Neural cell (in vitro differentiated cells): ENCODE data around the gene BCL2L2. TPM values are rescaled to one million over a fixed set of nuclear protein-coding genes. Genes with fewer than 3 reads are reported as not detected.
"Not testable (repeated sequence)": the region's sequence is repeated elsewhere in the genome, so short reads cannot be mapped to it uniquely, and the experiment has no call there.

Experiments used
- H2AFZ ChIP-seq: fragments of 200-600, 300-800 bp; sonication (generic), shearing (Covaris generic); 2 replicates; pipeline ENCODE4 v1.6.0; 2014; ENCODE audit warnings: low read depth, mild to moderate bottlenecking, antibody characterized with exemption, low read length, moderate library complexity
- H3F3A ChIP-seq: fragments of 200-600 bp; shearing (Covaris generic); 2 replicates; pipeline ENCODE4 v1.6.1; 2016; ENCODE audit warnings: mild to moderate bottlenecking, moderate library complexity, mixed read lengths, antibody characterized with exemption, low read length; ENCODE audit not compliant: insufficient read depth, poor library complexity, severe bottlenecking
- H3K27ac ChIP-seq: fragments of 200-600, 300-800 bp; sonication (generic), shearing (Covaris generic); 2 replicates; pipeline ENCODE4 v1.5.1; 2014; ENCODE audit warnings: mild to moderate bottlenecking, low read length, moderate library complexity
- H3K27me3 ChIP-seq: fragments of 300-800, 200-600 bp; sonication (generic), shearing (Covaris generic); 2 replicates; pipeline ENCODE4 v1.6.0; 2014; ENCODE audit warnings: mild to moderate bottlenecking, low read depth, low read length, moderate library complexity; ENCODE audit not compliant: insufficient read depth
- H3K36me3 ChIP-seq: fragments of 300-800, 200-600 bp; sonication (generic), shearing (Covaris generic); 2 replicates; pipeline ENCODE4 v1.5.1; 2014; ENCODE audit warnings: mild to moderate bottlenecking, antibody characterized with exemption, low read length, moderate library complexity; ENCODE audit not compliant: insufficient read depth
- H3K4me2 ChIP-seq: fragments of 300-800, 200-600 bp; sonication (generic), shearing (Covaris generic); 2 replicates; pipeline ENCODE4 v1.6.0; 2014; ENCODE audit warnings: mild to moderate bottlenecking, low read length
- H3K4me3 ChIP-seq: fragments of 300-800, 200-600 bp; sonication (generic), shearing (Covaris generic); 2 replicates; pipeline ENCODE4 v1.5.1; 2014; ENCODE audit warnings: mild to moderate bottlenecking, low read length, moderate library complexity
- H3K79me2 ChIP-seq: fragments of 200-600 bp; shearing (Covaris generic); replicated peaks from 2 replicates; pipeline ENCODE4 v1.6.0; 2014; ENCODE audit warnings: mild to moderate bottlenecking, low read length, moderate library complexity; ENCODE audit not compliant: insufficient read depth
- H3K9ac ChIP-seq: fragments of 300-800, 200-600 bp; sonication (generic), shearing (Covaris generic); 2 replicates; pipeline ENCODE4 v1.6.1; 2016; ENCODE audit warnings: mild to moderate bottlenecking, low read length, mixed read lengths
- H3K9me2 ChIP-seq: fragments of 200-600 bp; shearing (Covaris generic); 2 replicates; pipeline ENCODE4 v1.6.1; 2016; ENCODE audit warnings: mild to moderate bottlenecking, low read length, mixed read lengths; ENCODE audit not compliant: insufficient read depth
- H3K9me3 ChIP-seq: fragments of 200-600, 300-800 bp; sonication (generic), shearing (Covaris generic); 2 replicates; pipeline ENCODE4 v1.6.1; 2016; ENCODE audit warnings: mild to moderate bottlenecking, mixed run types, low read length, moderate library complexity, mixed read lengths
- H4K20me1 ChIP-seq: fragments of 200-600 bp; shearing (Covaris generic); 2 replicates; pipeline ENCODE4 v1.6.1; 2016; ENCODE audit warnings: mild to moderate bottlenecking, mixed run types; ENCODE audit not compliant: insufficient read depth
- CTCF ChIP-seq: fragments of 450-650 bp; IDR thresholded peaks from 2 replicates; pipeline ENCODE4 v1.5.1; 2014; ENCODE audit warnings: antibody characterized with exemption, mild to moderate bottlenecking, moderate library complexity; ENCODE audit not compliant: poor library complexity, severe bottlenecking
- EP300 ChIP-seq: fragments of 450-650 bp; conservative IDR thresholded peaks from 2 replicates; pipeline ENCODE4 v1.6.1; 2014; ENCODE audit warnings: antibody characterized with exemption, mild to moderate bottlenecking, moderate library complexity; ENCODE audit not compliant: poor library complexity, severe bottlenecking
- EZH2 ChIP-seq: fragments of 200-600, 300-800 bp; shearing (Covaris generic), sonication (generic); IDR thresholded peaks from 2 replicates; pipeline ENCODE4 v1.6.1; 2014; ENCODE audit warnings: antibody characterized with exemption, low read length, borderline replicate concordance, mild to moderate bottlenecking; ENCODE audit not compliant: insufficient read depth, poor library complexity, severe bottlenecking
- MXI1 ChIP-seq: fragments of 450-650 bp; conservative IDR thresholded peaks from 2 replicates; pipeline ENCODE4 v1.6.1; 2014; ENCODE audit warnings: antibody characterized with exemption, mild to moderate bottlenecking; ENCODE audit not compliant: poor library complexity, severe bottlenecking
- POLR2AphosphoS5 ChIP-seq: IDR thresholded peaks from 2 replicates; pipeline ENCODE4 v1.6.1; 2012
- RAD21 ChIP-seq: fragments of 450-650 bp; conservative IDR thresholded peaks from 2 replicates; pipeline ENCODE4 v1.6.1; 2014; ENCODE audit warnings: antibody characterized with exemption, mild to moderate bottlenecking, moderate library complexity
- REST ChIP-seq: IDR thresholded peaks from 2 replicates; pipeline ENCODE4 v1.6.1; 2012; ENCODE audit warnings: borderline replicate concordance
- SMC3 ChIP-seq: fragments of 450-650 bp; conservative IDR thresholded peaks from 2 replicates; pipeline ENCODE4 v1.6.1; 2014; ENCODE audit warnings: antibody characterized with exemption, mild to moderate bottlenecking, moderate library complexity; ENCODE audit not compliant: poor library complexity
- TAF1 ChIP-seq: IDR thresholded peaks from 2 replicates; pipeline ENCODE4 v1.6.1; 2012; ENCODE audit warnings: low read depth
- polyA plus RNA-seq: library from polyadenylated mRNA; depleted of rRNA; stranded (reverse); fragments of >200 nt; gene quantifications from 2 replicates; pipeline ENCODE4 v1.2.3, GENCODE V29; 2014

Gene BCL2L2
- polyA plus RNA-seq, 1 donor from 2014 or later: 35.8 TPM

DNA sequence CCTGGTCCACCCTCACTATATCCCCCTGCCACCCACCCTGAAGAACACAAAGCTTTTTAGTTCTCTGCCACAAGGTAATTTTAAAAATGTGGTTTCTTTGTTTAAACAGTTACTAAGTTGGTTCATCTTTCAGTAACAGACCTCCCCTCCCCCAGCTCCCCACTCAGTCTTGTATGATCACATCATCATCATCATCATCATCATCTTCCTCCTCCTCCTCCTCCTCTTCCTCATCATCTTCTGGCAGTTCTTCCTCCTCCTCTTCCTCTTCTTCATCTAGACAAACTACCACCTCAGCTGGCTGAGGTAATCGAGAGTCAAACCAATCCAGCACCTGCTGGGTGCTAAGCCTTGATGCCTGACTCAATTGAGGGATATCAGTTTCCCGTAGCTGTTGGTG, 31.2 kb upstream of the BCL2L2 start:
- no peaks in the 10 kb centered on the region for H3K9me3 ChIP-seq
- no peaks in the 10 kb centered on the region for H3F3A ChIP-seq
- H2AFZ ChIP-seq: no peak overlapping the region
- H3K9me2 ChIP-seq: no peaks in the 10 kb centered on the region
- H3K27ac ChIP-seq: no peak overlapping the region
- H3K36me3 ChIP-seq: peaks cover 12% of the 10 kb centered on the region
- TF ChIP-seq TAF1: no peak
- no peak for TF ChIP-seq RAD21
- TF ChIP-seq EZH2: no peak
- no peak for TF ChIP-seq MXI1
- no peak for TF ChIP-seq POLR2AphosphoS5
- no peak for TF ChIP-seq REST
- TF ChIP-seq SMC3: no peak
- no peak for TF ChIP-seq EP300
- no peak for TF ChIP-seq CTCF
- no peaks in the 10 kb centered on the region for H4K20me1 ChIP-seq
- no peaks in the 10 kb centered on the region for H3K27me3 ChIP-seq
- no peak overlapping the region for H3K9ac ChIP-seq
- H3K4me2 ChIP-seq: no peak overlapping the region
- H3K79me2 ChIP-seq: no peaks in the 10 kb centered on the region
- H3K4me3 ChIP-seq: no peak overlapping the region

DNA sequence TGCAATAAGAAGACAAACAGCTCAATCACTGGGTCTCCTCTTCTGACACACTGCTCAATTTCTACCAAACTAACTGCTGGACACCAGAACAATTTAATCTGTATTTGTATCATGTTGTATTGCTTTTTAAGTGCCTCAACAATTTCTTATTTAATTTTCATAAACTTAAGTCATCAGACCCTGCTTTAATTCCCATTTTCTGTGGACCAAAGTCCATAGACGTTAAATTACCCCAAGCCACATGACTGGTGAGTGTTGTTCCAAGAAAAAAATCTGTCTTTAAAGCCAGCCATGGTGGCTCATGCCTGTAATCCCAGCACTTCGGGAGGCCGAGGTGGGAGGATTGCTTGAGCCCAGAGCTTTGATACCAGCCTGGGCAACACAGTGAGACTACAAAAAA, 29.4 kb upstream of the BCL2L2 start:
- H3K36me3 ChIP-seq: peaks cover 12% of the 10 kb centered on the region
- no peaks in the 10 kb centered on the region for H4K20me1 ChIP-seq
- H3K79me2 ChIP-seq: no peaks in the 10 kb centered on the region
- no peaks in the 10 kb centered on the region for H3F3A ChIP-seq
- H3K27ac ChIP-seq: no peak overlapping the region
- TF ChIP-seq SMC3 (no peak), EZH2 (no peak), RAD21 (no peak), CTCF (no peak), REST (no peak), EP300 (no peak), POLR2AphosphoS5 (no peak), MXI1 (no peak), TAF1 (no peak)
- H3K4me3 ChIP-seq: no peak overlapping the region
- no peaks in the 10 kb centered on the region for H3K27me3 ChIP-seq
- no peaks in the 10 kb centered on the region for H3K9me2 ChIP-seq
- H3K9ac ChIP-seq: no peak overlapping the region
- no peak overlapping the region for H3K4me2 ChIP-seq
- H3K9me3 ChIP-seq: no peaks in the 10 kb centered on the region
- H2AFZ ChIP-seq: no peak overlapping the region

DNA sequence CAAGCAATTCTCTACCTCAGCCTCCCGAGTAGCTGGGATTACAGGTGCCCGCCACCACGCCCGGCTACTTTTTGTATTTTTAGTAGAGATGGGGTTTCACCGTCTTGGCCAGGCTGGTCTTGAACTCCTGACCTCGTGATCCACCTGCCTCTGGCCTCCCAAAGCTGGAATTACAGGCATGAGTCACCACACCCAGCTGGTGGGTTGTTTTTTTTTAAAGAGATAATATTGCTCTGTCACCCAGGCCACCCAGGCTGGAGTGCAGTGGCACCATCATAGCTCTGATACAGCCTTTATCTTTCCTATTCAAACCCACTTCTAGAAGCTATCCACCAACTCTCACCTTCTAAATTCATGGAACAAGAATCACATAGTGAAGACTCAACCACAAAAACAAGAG, 28.7 kb upstream of the BCL2L2 start:
- not testable (repeated sequence) for H3K27ac ChIP-seq, H3K9ac ChIP-seq, H3F3A ChIP-seq, H3K4me2 ChIP-seq, H4K20me1 ChIP-seq, H2AFZ ChIP-seq, H3K79me2 ChIP-seq, H3K4me3 ChIP-seq, H3K9me2 ChIP-seq, H3K9me3 ChIP-seq, H3K27me3 ChIP-seq
- H3K36me3 ChIP-seq: peaks cover 12% of the 10 kb centered on the region
